ENCODE measurements around the gene RAB11A. TPM values are rescaled to one million over a fixed set of nuclear protein-coding genes. Genes with fewer than 3 reads are reported as not detected.

RAB11A gene
- total RNA-seq, 1 experiment from 2014 or later: 407 TPM

- BruUV-seq (replicated peaks): no TSS peak
- DNase-seq: no peak
- no peaks in the 10 kb centered on the region for H3K9me3 Mint-ChIP-seq (ENCODE audit: low read depth, unreplicated experiment)
- H3K36me3 Mint-ChIP-seq (ENCODE audit: insufficient read depth, unreplicated experiment): no peaks in the 10 kb centered on the region
- H3K4me1 Mint-ChIP-seq (ENCODE audit: low read depth, unreplicated experiment): peaks cover 8% of the 10 kb centered on the region
- TF ChIP-seq CTCF (IDR thresholded peaks at IDR 0.05; ENCODE audit: unreplicated experiment): no peak
- H3K4me3 Mint-ChIP-seq (ENCODE audit: low read depth, unreplicated experiment): no peak overlapping the region
- no peak overlapping the region for H3K27ac Mint-ChIP-seq (ENCODE audit: unreplicated experiment)
- H3K27me3 Mint-ChIP-seq (ENCODE audit: unreplicated experiment): no peaks in the 10 kb centered on the region
- intact Hi-C loops (cut with micrococcal nuclease; ENCODE audit: unreplicated experiment): no loop called here
- CTCF ChIA-PET: no interaction called here
Measured at GRCh38 chr15:65839985-65840384, 29.3 kb upstream of the RAB11A start.

- Mint-ChIP-seq H3K27me3 (ENCODE audit: unreplicated experiment) (no peaks in the 10 kb centered on the region), H3K4me1 (ENCODE audit: low read depth, unreplicated experiment) (peaks cover 8% of the 10 kb centered on the region), H3K27ac (ENCODE audit: unreplicated experiment) (no peak overlapping the region), H3K9me3 (ENCODE audit: low read depth, unreplicated experiment) (no peaks in the 10 kb centered on the region), H3K36me3 (ENCODE audit: insufficient read depth, unreplicated experiment) (no peaks in the 10 kb centered on the region), H3K4me3 (ENCODE audit: low read depth, unreplicated experiment) (no peak overlapping the region)
- CTCF ChIA-PET: interaction anchor here (1.2 kb wide), 1 partner anchor 27 kb away, joined by 3 read pairs; the partner anchor contains the start of gene RAB11A
- DNase-seq: no peak
- intact Hi-C loops (cut with micrococcal nuclease; ENCODE audit: unreplicated experiment): no loop called here
- no TSS peak for BruUV-seq (replicated peaks)
- TF ChIP-seq CTCF (IDR thresholded peaks at IDR 0.05; ENCODE audit: unreplicated experiment): no peak
Measured at GRCh38 chr15:65841121-65841930, 28.0 kb upstream of the RAB11A start.

- DNase-seq: no peak
- Mint-ChIP-seq H3K9me3 (ENCODE audit: low read depth, unreplicated experiment) (no peaks in the 10 kb centered on the region), H3K27me3 (ENCODE audit: unreplicated experiment) (no peaks in the 10 kb centered on the region), H3K4me1 (ENCODE audit: low read depth, unreplicated experiment) (no peaks in the 10 kb centered on the region), H3K27ac (ENCODE audit: unreplicated experiment) (no peak overlapping the region), H3K4me3 (ENCODE audit: low read depth, unreplicated experiment) (no peak overlapping the region), H3K36me3 (ENCODE audit: insufficient read depth, unreplicated experiment) (no peaks in the 10 kb centered on the region)
- no TSS peak for BruUV-seq (replicated peaks)
- CTCF ChIA-PET: interaction anchor here (0.5 to 1.2 kb wide), 3 partner anchors 9 to 18 kb away, joined by 3 to 6 read pairs (median 3); no protein-coding TSS in a partner anchor
- TF ChIP-seq CTCF (IDR thresholded peaks at IDR 0.05; ENCODE audit: unreplicated experiment): no peak
- intact Hi-C loops (cut with micrococcal nuclease; ENCODE audit: unreplicated experiment): no loop called here
Measured at GRCh38 chr15:65845826-65846519, 23.3 kb upstream of the RAB11A start.

- TF ChIP-seq CTCF (IDR thresholded peaks at IDR 0.05; ENCODE audit: unreplicated experiment): no peak
- Mint-ChIP-seq H3K36me3 (ENCODE audit: insufficient read depth, unreplicated experiment) (no peaks in the 10 kb centered on the region), H3K4me1 (ENCODE audit: low read depth, unreplicated experiment) (no peaks in the 10 kb centered on the region), H3K27me3 (ENCODE audit: unreplicated experiment) (no peaks in the 10 kb centered on the region), H3K4me3 (ENCODE audit: low read depth, unreplicated experiment) (no peak overlapping the region), H3K27ac (ENCODE audit: unreplicated experiment) (no peak overlapping the region), H3K9me3 (ENCODE audit: low read depth, unreplicated experiment) (no peaks in the 10 kb centered on the region)
- CTCF ChIA-PET: no interaction called here
- intact Hi-C loops (cut with micrococcal nuclease; ENCODE audit: unreplicated experiment): no loop called here
- no TSS peak for BruUV-seq (replicated peaks)
- DNase-seq: no peak
Measured at GRCh38 chr15:65847989-65848388, 21.3 kb upstream of the RAB11A start.
